ENCODE measurements around the gene PLD2.
"Not testable (repeated sequence)": the region's sequence is repeated elsewhere in the genome, so short reads cannot be mapped to it uniquely, and the experiment has no call there.

The PLD2 gene

GRCh38 chr17:4834681-4835020 is 27.7 kb downstream of the PLD2 start:
- no peak for DNase-seq

- DNase-seq, result no peak
Measured at GRCh38 chr17:4836221-4836620, 29.3 kb downstream of the PLD2 start.

- no peak for DNase-seq
Measured at GRCh38 chr17:4837471-4838308, 30.7 kb downstream of the PLD2 start.

- no peak for DNase-seq
Measured at GRCh38 chr17:4838309-4838785, 31.4 kb downstream of the PLD2 start.

- DNase-seq, result no peak
Measured at GRCh38 chr17:4839221-4839620, 32.3 kb downstream of the PLD2 start.

GRCh38 chr17:4839965-4840892 is 33.3 kb downstream of the PLD2 start:
- DNase-seq, result no peak

GRCh38 chr17:4840893-4841242 is 33.9 kb downstream of the PLD2 start:
- DNase-seq, result no peak

- no peak for DNase-seq
Measured at GRCh38 chr17:4842376-4842775, 35.4 kb downstream of the PLD2 start.

- no peak for DNase-seq
Measured at GRCh38 chr17:4843321-4844000, 36.5 kb downstream of the PLD2 start.

- no peak for DNase-seq
Measured at GRCh38 chr17:4845118-4845517, 38.2 kb downstream of the PLD2 start.

- DNase-seq, result no peak
Measured at GRCh38 chr17:4846635-4847390, 39.9 kb downstream of the PLD2 start.

GRCh38 chr17:4849011-4849536 is 42.1 kb downstream of the PLD2 start:
- no peak for DNase-seq

GRCh38 chr17:4850246-4850645 is 43.3 kb downstream of the PLD2 start:
- no peak for DNase-seq

GRCh38 chr17:4851084-4851483 is 44.1 kb downstream of the PLD2 start:
- DNase-seq, result no peak

GRCh38 chr17:4852567-4853207 is 45.7 kb downstream of the PLD2 start:
- DNase-seq, result peak; percentile 72

GRCh38 chr17:4853208-4853671 is 46.3 kb downstream of the PLD2 start:
- DNase-seq, result no peak

GRCh38 chr17:4854111-4854681 is 47.2 kb downstream of the PLD2 start:
- peak; percentile 90 for DNase-seq

GRCh38 chr17:4856271-4856936 is 49.5 kb downstream of the PLD2 start:
- no peak for DNase-seq

GRCh38 chr17:4856937-4857314 is 50.0 kb downstream of the PLD2 start:
- no peak for DNase-seq

GRCh38 chr17:4857347-4857746 is 50.4 kb downstream of the PLD2 start:
- not testable (repeated sequence) for DNase-seq
